ENCODE measurements around the gene THPO. TPM values are rescaled to one million over a fixed set of nuclear protein-coding genes. Genes with fewer than 3 reads are reported as not detected.

Gene THPO
- total RNA-seq, 2 experiments from 2014 or later: not detected

DNA sequence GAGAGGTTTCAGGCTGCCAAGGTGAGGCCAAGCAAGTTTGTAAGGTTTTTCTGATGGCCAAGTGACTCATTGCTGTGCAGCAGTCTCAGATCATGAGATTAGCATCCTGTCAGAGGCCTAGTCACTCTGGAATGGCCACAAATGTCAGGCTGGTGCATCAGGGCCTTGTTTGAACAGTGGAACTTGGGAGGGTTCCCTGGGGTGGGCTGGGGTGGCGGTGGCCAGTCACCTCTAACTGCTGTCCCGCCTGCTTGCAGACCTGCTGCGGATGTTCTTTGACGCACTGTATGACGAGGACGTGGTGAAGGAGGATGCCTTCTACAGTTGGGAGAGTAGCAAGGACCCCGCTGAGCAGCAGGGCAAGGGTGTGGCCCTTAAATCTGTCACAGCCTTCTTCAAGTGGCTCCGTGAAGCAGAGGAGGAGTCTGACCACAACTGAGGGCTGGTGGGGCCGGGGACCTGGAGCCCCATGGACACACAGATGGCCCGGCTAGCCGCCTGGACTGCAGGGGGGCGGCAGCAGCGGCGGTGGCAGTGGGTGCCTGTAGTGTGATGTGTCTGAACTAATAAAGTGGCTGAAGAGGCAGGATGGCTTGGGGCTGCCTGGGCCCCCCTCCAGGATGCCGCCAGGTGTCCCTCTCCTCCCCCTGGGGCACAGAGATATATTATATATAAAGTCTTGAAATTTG, 43.4 kb downstream of the THPO start:
- no peaks in the 10 kb centered on the region for H3K9me3 Mint-ChIP-seq
- no peak overlapping the region for H3K4me3 Mint-ChIP-seq
- peaks cover 36% of the 10 kb centered on the region for H3K36me3 Mint-ChIP-seq
- no peaks in the 10 kb centered on the region for H3K27me3 Mint-ChIP-seq
- H3K27ac Mint-ChIP-seq: peak overlapping the region; percentile 76
- intact Hi-C loops (cut with micrococcal nuclease): loop anchor here (1.0 kb wide), 3 partner anchors 9 to 29 kb away; no protein-coding TSS in a partner anchor
- DNase-seq: peak; percentile 68
- H3K4me1 Mint-ChIP-seq (ENCODE audit: low read depth): peaks cover 54% of the 10 kb centered on the region
- POLR2A ChIA-PET: interaction anchor here (1.3 kb wide), 1 partner anchor 9 kb away, joined by 5 read pairs; no protein-coding TSS in a partner anchor
- CTCF ChIA-PET: no interaction called here

DNA sequence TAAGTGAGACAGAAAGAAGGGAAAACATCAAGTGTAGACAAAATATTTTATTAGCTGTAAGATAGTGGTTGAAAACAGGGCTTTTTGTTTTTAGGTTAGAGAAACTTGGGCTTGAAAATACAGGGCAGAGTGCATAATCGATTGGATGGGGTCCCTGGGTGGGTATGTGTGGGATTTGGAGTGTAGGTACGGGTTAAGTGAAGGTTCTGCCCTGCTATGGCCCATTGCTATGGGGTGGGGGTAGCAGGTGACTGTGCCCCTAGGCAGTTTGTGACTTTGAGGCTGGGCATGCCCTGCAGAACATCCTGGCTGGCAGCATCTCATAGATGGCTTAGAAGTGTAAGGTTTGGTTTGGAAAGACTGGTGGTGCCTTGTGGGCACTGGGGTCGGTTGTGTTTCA, 44.3 kb downstream of the THPO start:
- DNase-seq: no peak
- Mint-ChIP-seq H3K4me3 (no peak overlapping the region), H3K27me3 (no peaks in the 10 kb centered on the region), H3K36me3 (peaks cover 44% of the 10 kb centered on the region), H3K4me1 (ENCODE audit: low read depth) (peaks cover 54% of the 10 kb centered on the region), H3K27ac (peak overlapping the region; percentile 76), H3K9me3 (no peaks in the 10 kb centered on the region)
- POLR2A ChIA-PET: no interaction called here
- CTCF ChIA-PET: interaction anchor here (0.6 kb wide), 1 partner anchor 47 kb away, joined by 4 read pairs; no protein-coding TSS in a partner anchor
- intact Hi-C loops (cut with micrococcal nuclease): no loop called here

DNA sequence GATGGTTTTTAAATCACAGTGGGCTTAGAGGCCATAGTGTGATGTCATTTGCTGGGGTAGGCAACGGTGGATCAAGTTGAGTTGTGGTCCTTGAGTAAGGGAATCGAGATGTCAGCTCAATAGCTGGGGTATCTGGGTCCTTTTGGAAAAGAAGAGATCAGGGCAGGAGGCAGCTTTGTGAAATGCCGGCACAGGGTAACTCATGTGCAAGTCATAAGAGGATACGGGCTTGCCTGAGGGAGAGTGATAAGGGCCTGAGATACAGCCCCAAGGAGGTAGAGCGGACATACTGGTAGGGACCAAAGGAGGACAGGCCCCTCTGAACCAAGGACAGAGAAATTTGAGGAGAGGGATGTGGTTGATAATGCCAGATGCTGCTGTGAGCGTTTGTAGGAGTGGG, 44.8 kb downstream of the THPO start:
- Mint-ChIP-seq H3K27ac (peak overlapping the region; percentile 76), H3K4me1 (ENCODE audit: low read depth) (peaks cover 54% of the 10 kb centered on the region), H3K4me3 (no peak overlapping the region), H3K9me3 (no peaks in the 10 kb centered on the region), H3K36me3 (peaks cover 49% of the 10 kb centered on the region), H3K27me3 (no peaks in the 10 kb centered on the region)
- POLR2A ChIA-PET: no interaction called here
- intact Hi-C loops (cut with micrococcal nuclease): no loop called here
- no peak for DNase-seq
- CTCF ChIA-PET: interaction anchor here (0.6 kb wide), 1 partner anchor 46 kb away, joined by 4 read pairs; no protein-coding TSS in a partner anchor

GRCh38 chr3:184332370-184333090, 45.5 kb downstream of the THPO start:
- Mint-ChIP-seq H3K4me1 (ENCODE audit: low read depth) (peaks cover 49% of the 10 kb centered on the region), H3K27ac (peak overlapping the region; percentile 76), H3K4me3 (no peak overlapping the region), H3K36me3 (peaks cover 55% of the 10 kb centered on the region), H3K27me3 (no peaks in the 10 kb centered on the region), H3K9me3 (no peaks in the 10 kb centered on the region)
- no peak for DNase-seq
- ChIA-PET CTCF (no interaction called here), POLR2A (no interaction called here)
- intact Hi-C loops (cut with micrococcal nuclease): no loop called here

DNA sequence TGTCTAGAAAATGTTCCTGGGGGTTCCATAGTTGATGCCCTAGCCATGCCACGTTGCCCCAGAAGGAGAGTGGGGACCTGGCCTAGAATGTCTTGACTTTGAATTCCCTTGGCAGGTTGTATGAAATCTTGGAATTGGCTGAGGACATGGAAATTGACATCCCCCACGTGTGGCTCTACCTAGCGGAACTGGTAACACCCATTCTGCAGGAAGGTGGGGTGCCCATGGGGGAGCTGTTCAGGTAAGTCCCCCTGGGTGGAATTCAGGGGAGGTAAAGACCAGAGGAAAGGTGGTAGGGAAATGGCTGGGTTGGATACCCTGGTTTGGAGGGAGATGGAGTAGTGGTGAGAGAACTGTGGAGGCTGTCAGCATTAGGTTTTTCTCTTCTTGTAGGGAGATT, 49.5 kb downstream of the THPO start:
- no peak overlapping the region for H3K27ac Mint-ChIP-seq
- no peaks in the 10 kb centered on the region for H3K9me3 Mint-ChIP-seq
- CTCF ChIA-PET: no interaction called here
- no peaks in the 10 kb centered on the region for H3K27me3 Mint-ChIP-seq
- intact Hi-C loops (cut with micrococcal nuclease): no loop called here
- DNase-seq: no peak
- H3K4me3 Mint-ChIP-seq: no peak overlapping the region
- peaks cover 37% of the 10 kb centered on the region for H3K4me1 Mint-ChIP-seq (ENCODE audit: low read depth)
- POLR2A ChIA-PET: interaction anchor here (0.9 to 3.8 kb wide), 2 partner anchors 8 to 23 kb away, joined by 3 to 10 read pairs; partner anchors contain the start of gene FAM131A
- H3K36me3 Mint-ChIP-seq: peaks cover 86% of the 10 kb centered on the region

DNA sequence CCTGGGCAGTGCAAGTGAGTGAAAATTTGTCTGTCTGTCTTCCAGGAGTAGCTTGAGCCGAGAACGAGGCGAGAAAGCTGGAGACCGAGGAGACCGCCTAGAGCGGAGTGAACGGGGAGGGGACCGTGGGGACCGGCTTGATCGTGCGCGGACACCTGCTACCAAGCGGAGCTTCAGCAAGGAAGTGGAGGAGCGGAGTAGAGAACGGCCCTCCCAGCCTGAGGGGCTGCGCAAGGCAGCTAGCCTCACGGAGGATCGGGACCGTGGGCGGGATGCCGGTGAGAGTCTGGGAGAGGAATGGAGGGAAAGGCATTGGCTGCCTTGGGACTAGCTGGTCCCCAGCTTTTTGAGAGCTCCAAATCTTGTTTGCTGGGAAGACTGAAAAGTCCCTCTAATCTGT, 50.8 kb downstream of the THPO start:
- Mint-ChIP-seq H3K36me3 (peaks cover 89% of the 10 kb centered on the region), H3K27me3 (no peaks in the 10 kb centered on the region), H3K9me3 (no peaks in the 10 kb centered on the region), H3K4me3 (no peak overlapping the region), H3K4me1 (ENCODE audit: low read depth) (peaks cover 25% of the 10 kb centered on the region), H3K27ac (no peak overlapping the region)
- no peak for DNase-seq
- ChIA-PET POLR2A (interaction anchor here (1.0 to 3.8 kb wide), 3 partner anchors 8 to 10 kb away, joined by 3 to 10 read pairs (median 3); partner anchors contain the start of gene FAM131A), CTCF (interaction anchor here (0.5 to 1.5 kb wide), 3 partner anchors 27 to 134 kb away, joined by 3 to 6 read pairs (median 3); no protein-coding TSS in a partner anchor)
- intact Hi-C loops (cut with micrococcal nuclease): no loop called here

- intact Hi-C loops (cut with micrococcal nuclease): loop anchor here (1.0 kb wide), 1 partner anchor 9 kb away; no protein-coding TSS in a partner anchor
- H3K4me3 Mint-ChIP-seq: no peak overlapping the region
- peaks cover 25% of the 10 kb centered on the region for H3K4me1 Mint-ChIP-seq (ENCODE audit: low read depth)
- CTCF ChIA-PET: interaction anchor here (1.5 kb wide), 2 partner anchors 28 to 46 kb away, joined by 3 to 6 read pairs; no protein-coding TSS in a partner anchor
- H3K36me3 Mint-ChIP-seq: peaks cover 87% of the 10 kb centered on the region
- POLR2A ChIA-PET: interaction anchor here (1.0 to 3.8 kb wide), 3 partner anchors 9 to 11 kb away, joined by 3 to 10 read pairs (median 5); partner anchors contain the start of gene FAM131A
- no peaks in the 10 kb centered on the region for H3K27me3 Mint-ChIP-seq
- DNase-seq: peak; percentile 65
- H3K27ac Mint-ChIP-seq: peak overlapping the region; percentile 69
- no peaks in the 10 kb centered on the region for H3K9me3 Mint-ChIP-seq
Observed at GRCh38 chr3:184325715-184326369, 52.2 kb downstream of the THPO start.

- Mint-ChIP-seq H3K27me3 (no peaks in the 10 kb centered on the region), H3K4me1 (ENCODE audit: low read depth) (peaks cover 27% of the 10 kb centered on the region), H3K27ac (peak overlapping the region; percentile 69), H3K4me3 (no peak overlapping the region), H3K9me3 (no peaks in the 10 kb centered on the region), H3K36me3 (peaks cover 89% of the 10 kb centered on the region)
- ChIA-PET CTCF (no interaction called here), POLR2A (interaction anchor here (1.0 to 3.8 kb wide), 3 partner anchors 10 to 12 kb away, joined by 3 to 10 read pairs (median 5); partner anchors contain the start of gene FAM131A)
- no peak for DNase-seq
- intact Hi-C loops (cut with micrococcal nuclease): loop anchor here (1.0 kb wide), 1 partner anchor 10 kb away; no protein-coding TSS in a partner anchor
Observed at GRCh38 chr3:184325269-184325668, 52.7 kb downstream of the THPO start.

GRCh38 chr3:184323696-184324095, 54.3 kb downstream of the THPO start:
- intact Hi-C loops (cut with micrococcal nuclease): no loop called here
- H3K36me3 Mint-ChIP-seq: peaks cover 84% of the 10 kb centered on the region
- POLR2A ChIA-PET: no interaction called here

GRCh38 chr3:184322731-184323487, 55.1 kb downstream of the THPO start:
- intact Hi-C loops (cut with micrococcal nuclease): no loop called here
- Mint-ChIP-seq H3K4me1 (ENCODE audit: low read depth) (peaks cover 37% of the 10 kb centered on the region), H3K27me3 (no peaks in the 10 kb centered on the region), H3K27ac (no peak overlapping the region), H3K9me3 (no peaks in the 10 kb centered on the region), H3K36me3 (peaks cover 80% of the 10 kb centered on the region), H3K4me3 (no peak overlapping the region)
- ChIA-PET CTCF (no interaction called here), POLR2A (no interaction called here)
- DNase-seq: no peak

More at GRCh38 chr3:184323696-184324095, 54.3 kb downstream of the THPO start:
- Mint-ChIP-seq H3K4me3 (no peak overlapping the region), H3K9me3 (no peaks in the 10 kb centered on the region), H3K27ac (no peak overlapping the region), H3K4me1 (ENCODE audit: low read depth) (peaks cover 35% of the 10 kb centered on the region), H3K27me3 (no peaks in the 10 kb centered on the region)
- CTCF ChIA-PET: no interaction called here
- DNase-seq: no peak

All from activated CD4-positive, alpha-beta memory T cell treated with anti-CD3 and anti-CD28 coated beads for 36 hours (primary cell).